Thyroid gland (tissue), 4 donors: Measurements from ENCODE around the gene IL17RA.

ENCODE experiments used
- POLR2A ChIP-seq, 2 donors: fragments of 450-650 bp; IDR thresholded peaks; one replicate each; pipeline ENCODE4 v1.6.1; 2017; ENCODE audit warnings: antibody characterized with exemption in 2 of 2, mild to moderate bottlenecking in 2 of 2, moderate library complexity in 1 of 2
- TF ChIP-seq, protein P1 (sequence below), 6 experiments: fragments of 200-600 bp in 3 of 6; fragments of 450-650 bp in 3 of 6; sonication (generic) in 3 of 6; IDR thresholded peaks; one replicate each; pipeline ENCODE4 v1.5.1; 2016 to 2019; ENCODE audit warnings: antibody characterized with exemption in 6 of 6, mild to moderate bottlenecking in 2 of 6, inconsistent platforms in 1 of 6, moderate library complexity in 1 of 6

DNA sequence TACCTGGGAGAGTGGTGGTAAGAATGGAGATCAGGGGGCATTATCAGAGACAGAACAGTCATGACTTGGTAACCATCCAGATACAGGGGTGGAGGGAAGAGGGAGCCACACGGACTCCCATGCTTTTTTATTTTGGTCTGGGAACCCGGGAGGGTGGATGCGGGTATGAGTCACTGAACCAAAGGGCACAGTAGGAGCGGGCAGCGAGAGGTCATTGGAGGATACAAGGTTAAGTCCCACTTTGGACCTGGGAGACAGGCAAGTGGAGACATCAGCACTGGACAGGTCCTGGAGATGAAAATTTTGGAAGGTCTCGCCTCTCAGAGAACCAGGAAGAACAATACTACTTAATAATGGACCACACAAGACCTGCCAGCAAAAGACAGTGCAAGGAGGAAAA is 67.5 kb downstream of the IL17RA start:
- TF ChIP-seq, protein P1, sequence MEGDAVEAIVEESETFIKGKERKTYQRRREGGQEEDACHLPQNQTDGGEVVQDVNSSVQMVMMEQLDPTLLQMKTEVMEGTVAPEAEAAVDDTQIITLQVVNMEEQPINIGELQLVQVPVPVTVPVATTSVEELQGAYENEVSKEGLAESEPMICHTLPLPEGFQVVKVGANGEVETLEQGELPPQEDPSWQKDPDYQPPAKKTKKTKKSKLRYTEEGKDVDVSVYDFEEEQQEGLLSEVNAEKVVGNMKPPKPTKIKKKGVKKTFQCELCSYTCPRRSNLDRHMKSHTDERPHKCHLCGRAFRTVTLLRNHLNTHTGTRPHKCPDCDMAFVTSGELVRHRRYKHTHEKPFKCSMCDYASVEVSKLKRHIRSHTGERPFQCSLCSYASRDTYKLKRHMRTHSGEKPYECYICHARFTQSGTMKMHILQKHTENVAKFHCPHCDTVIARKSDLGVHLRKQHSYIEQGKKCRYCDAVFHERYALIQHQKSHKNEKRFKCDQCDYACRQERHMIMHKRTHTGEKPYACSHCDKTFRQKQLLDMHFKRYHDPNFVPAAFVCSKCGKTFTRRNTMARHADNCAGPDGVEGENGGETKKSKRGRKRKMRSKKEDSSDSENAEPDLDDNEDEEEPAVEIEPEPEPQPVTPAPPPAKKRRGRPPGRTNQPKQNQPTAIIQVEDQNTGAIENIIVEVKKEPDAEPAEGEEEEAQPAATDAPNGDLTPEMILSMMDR (IDR thresholded peaks at IDR 0.05), result no peak
- TF ChIP-seq POLR2A (IDR thresholded peaks at IDR 0.05), result no peak
